Left lung (tissue), 10 donors: ENCODE results near the gene SLC35E2B. TPM values are rescaled to one million over a fixed set of nuclear protein-coding genes. Genes with fewer than 3 reads are reported as not detected.
A peak's percentile ranks its signal among the peaks of the same experiment; 100 is the strongest.

Experiments
- ATAC-seq: fragments of 200-7000 bp; cut with Tn5 transposase; one replicate; pipeline ENCODE4 v1.9.1; 2020; ENCODE audit warnings: moderate library complexity
- DNase-seq, 4 donors: peaks; one replicate each; pipeline ENCODE4 v3.0.0-alpha.2; 2013 to 2020
- H3K27ac ChIP-seq, 2 donors: fragments of 200-600 bp; sonication (generic) in 1 of 2; one replicate each; pipeline versions ENCODE4 v1.5.0 to v1.8.0; 2020 to 2021
- H3K27me3 ChIP-seq, 2 donors: fragments of 200-600 bp; sonication (generic) in 1 of 2; one replicate each; pipeline versions ENCODE4 v1.5.0 to v1.8.0; 2020 to 2021
- H3K36me3 ChIP-seq, 2 donors: fragments of 200-600 bp; sonication (generic) in 1 of 2; one replicate each; pipeline versions ENCODE4 v1.5.0 to v1.8.0; 2020 to 2021
- H3K4me1 ChIP-seq, 2 donors: fragments of 200-600 bp; one replicate each; pipeline ENCODE4 v1.8.0; 2021
- H3K4me3 ChIP-seq, 2 donors: fragments of 200-600 bp; sonication (generic) in 1 of 2; one replicate each; pipeline versions ENCODE4 v1.5.0 to v1.8.0; 2020 to 2021; ENCODE audit warnings: mild to moderate bottlenecking in 1 of 2
- H3K9me3 ChIP-seq, 2 donors: fragments of 200-600 bp; sonication (generic) in 1 of 2; one replicate each; pipeline versions ENCODE4 v1.5.0 to v1.8.0; 2020 to 2021
- CTCF ChIP-seq, 2 donors: fragments of 200-600 bp; sonication (generic) in 1 of 2; IDR thresholded peaks; one replicate each; pipeline versions ENCODE4 v1.5.0 to v1.8.0; 2021; ENCODE audit warnings: antibody characterized with exemption in 2 of 2
- intact Hi-C, 2 donors: fragments of 100-400 bp; cut with DNase I; formaldehyde crosslinking; loops; one replicate each; pipeline versions ENCODE4 v1.11.2 to v1.14.2; 2022
- polyA plus RNA-seq, 6 donors: library from polyadenylated mRNA; unstranded; fragments of 120-200 nt; gene quantifications; one replicate each; pipeline ENCODE4 v1.2.1, GENCODE V29; 2013; ENCODE audit not compliant: insufficient read length in 6 of 6
- total RNA-seq, 2 donors: library from RNA; stranded (reverse); fragmentation: NEBNext Ultra II Directional; extraction: Animal tissue kit (Norgen Biotek cat#: 25700); gene quantifications; one replicate each; pipeline ENCODE4 v1.2.1, GENCODE V29; 2021
- donor health status: DM: no; HTN: yes; CAD: no.
- donor health status: DM: no; HTN: no; CAD: no.

SLC35E2B gene
- total and polyA plus RNA-seq, 8 donors: 45.7 to 109 (median 88.0) TPM

- Histone ChIP-seq H3K4me3 (no peak overlapping the region), H3K27ac (no peak overlapping the region), H3K27me3 (peaks cover 9 to 40% of the 10 kb centered on the region in 2 donors), H3K9me3 (no peaks in the 10 kb centered on the region), H3K4me1 (peaks cover 3 to 24% of the 10 kb centered on the region in 2 donors), H3K36me3 (peaks cover 0 to 25% of the 10 kb centered on the region in 2 donors)
- TF ChIP-seq CTCF (IDR thresholded peaks at IDR 0.05): no peak
- ATAC-seq: no peak
- peak in 2 of 4 donors; percentile 32 to 72 for DNase-seq
- intact Hi-C loops: no loop called here
These were observed 64.5 kb downstream of the SLC35E2B start for GRCh38 chr1:1627829-1628753.

- DNase-seq: peak in 2 of 4 donors; percentile 31 to 78
- no peak overlapping the region for H3K27ac ChIP-seq
- no peak for TF ChIP-seq CTCF (IDR thresholded peaks at IDR 0.05)
These were observed 65.2 kb downstream of the SLC35E2B start for GRCh38 chr1:1627261-1627828.

GRCh38 chr1:1626207-1627141 is 66.1 kb downstream of the SLC35E2B start:
- Histone ChIP-seq H3K27ac (no peak overlapping the region), H3K36me3 (peaks cover 0 to 25% of the 10 kb centered on the region in 2 donors), H3K9me3 (no peaks in the 10 kb centered on the region), H3K27me3 (peaks cover 6 to 31% of the 10 kb centered on the region in 2 donors), H3K4me1 (peaks cover 0 to 17% of the 10 kb centered on the region in 2 donors), H3K4me3 (no peak overlapping the region)
- DNase-seq: peak in 2 of 4 donors; percentile 32 to 69
- no peak for TF ChIP-seq CTCF (IDR thresholded peaks at IDR 0.05)
- ATAC-seq: no peak
- intact Hi-C loops: no loop called here

More at GRCh38 chr1:1627261-1627828, 65.2 kb downstream of the SLC35E2B start:
- Histone ChIP-seq H3K27me3 (peaks cover 9 to 39% of the 10 kb centered on the region in 2 donors), H3K9me3 (no peaks in the 10 kb centered on the region), H3K4me3 (no peak overlapping the region), H3K4me1 (peaks cover 3 to 24% of the 10 kb centered on the region in 2 donors), H3K36me3 (peaks cover 0 to 25% of the 10 kb centered on the region in 2 donors)
- intact Hi-C loops: no loop called here
- no peak for ATAC-seq

- Histone ChIP-seq H3K36me3 (peaks cover 0 to 25% of the 10 kb centered on the region in 2 donors), H3K4me3 (no peak overlapping the region), H3K27me3 (peaks cover 0 to 24% of the 10 kb centered on the region in 2 donors), H3K4me1 (peaks cover 0 to 11% of the 10 kb centered on the region in 2 donors), H3K27ac (no peak overlapping the region), H3K9me3 (no peaks in the 10 kb centered on the region)
- ATAC-seq (no peak), DNase-seq (no peak)
- intact Hi-C loops: no loop called here
- no peak for TF ChIP-seq CTCF (IDR thresholded peaks at IDR 0.05)
These were observed 66.8 kb downstream of the SLC35E2B start for GRCh38 chr1:1625824-1626206.
